Activated CD8-positive, alpha-beta T cell treated with anti-CD3 and anti-CD28 coated beads for 36 hours (primary cell): Measurements from ENCODE around the gene PDE8B. TPM values are rescaled to one million over a fixed set of nuclear protein-coding genes. Genes with fewer than 3 reads are reported as not detected.

Experiments used
- ATAC-seq: fragments of 200-7000 bp; cut with Tn5 transposase; one replicate; pipeline ENCODE4 v1.10.0; 2021; ENCODE audit warnings: mild to moderate bottlenecking, moderate library complexity
- CTCF ChIA-PET: fragments of 350-600 bp; sonication (Branson Sonifier 250); formaldehyde crosslinking; loops from one replicate; lab custom pipeline; 2021; ENCODE audit warnings: antibody characterized with exemption; lab: Charles Lee
- POLR2A ChIA-PET: fragments of 350-600 bp; sonication (Branson Sonifier 250); formaldehyde crosslinking; loops from one replicate; lab custom pipeline; 2021; ENCODE audit warnings: antibody characterized with exemption; lab: Charles Lee
- DNase-seq: peaks from one replicate; pipeline ENCODE4 v3.0.0-alpha.2; 2020
- H3K27ac Mint-ChIP-seq: one replicate; pipeline ENCODE4 v1.8.0; 2021; ENCODE audit warnings: mild to moderate bottlenecking, mixed read lengths
- H3K27me3 Mint-ChIP-seq: one replicate; pipeline ENCODE4 v1.8.0; 2021; ENCODE audit warnings: mixed read lengths
- H3K36me3 Mint-ChIP-seq: one replicate; pipeline ENCODE4 v1.8.0; 2021; ENCODE audit warnings: low read depth, mixed read lengths
- H3K4me1 Mint-ChIP-seq: one replicate; pipeline ENCODE4 v1.8.0; 2021; ENCODE audit warnings: low read depth, mixed read lengths
- H3K4me3 Mint-ChIP-seq: one replicate; pipeline ENCODE4 v1.8.0; 2021; ENCODE audit warnings: mild to moderate bottlenecking, moderate library complexity, mixed read lengths
- H3K9me3 Mint-ChIP-seq: one replicate; pipeline ENCODE4 v1.8.0; 2021; ENCODE audit warnings: mixed read lengths
- intact Hi-C: fragments of 100-400 bp; cut with micrococcal nuclease; formaldehyde crosslinking; loops from one replicate; pipeline ENCODE4 v1.10.0; 2022
- total RNA-seq, 2 experiments: library from RNA; stranded (reverse); gene quantifications; one replicate each; pipeline ENCODE4 v1.2.3, GENCODE V29; 2021
- TF ChIP-seq, protein P1 (sequence below): fragments of 200-600 bp; IDR thresholded peaks from one replicate; pipeline ENCODE4 v1.8.0; 2022; ENCODE audit warnings: antibody characterized with exemption, mild to moderate bottlenecking

The PDE8B gene
- total RNA-seq, 2 experiments from 2014 or later: 0.47 TPM; not detected in 1

DNA sequence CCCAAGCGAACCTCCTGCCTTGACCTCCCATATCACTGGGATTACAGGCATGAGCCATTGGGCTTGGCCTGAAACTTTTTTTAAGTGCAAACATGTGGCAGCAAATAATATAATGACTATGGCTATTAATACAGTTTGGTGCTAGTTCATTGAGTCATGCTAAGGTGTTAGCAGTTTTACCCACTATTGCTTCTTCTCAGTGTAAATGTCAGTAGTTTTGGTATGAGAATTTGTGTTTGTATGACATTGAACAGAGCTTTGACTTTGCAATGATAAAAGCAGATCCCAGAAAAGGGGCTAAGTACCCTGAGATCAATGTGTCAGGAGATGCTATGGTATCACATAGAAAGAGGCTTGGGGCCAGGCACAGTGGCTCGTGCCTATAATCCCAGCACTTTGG lies 214.4 kb downstream of the PDE8B start:
- H3K36me3 Mint-ChIP-seq: peaks cover 3% of the 10 kb centered on the region
- peaks cover 3% of the 10 kb centered on the region for H3K4me1 Mint-ChIP-seq
- H3K27me3 Mint-ChIP-seq: no peaks in the 10 kb centered on the region
- no peak for DNase-seq
- no peaks in the 10 kb centered on the region for H3K9me3 Mint-ChIP-seq
- TF ChIP-seq, protein P1, sequence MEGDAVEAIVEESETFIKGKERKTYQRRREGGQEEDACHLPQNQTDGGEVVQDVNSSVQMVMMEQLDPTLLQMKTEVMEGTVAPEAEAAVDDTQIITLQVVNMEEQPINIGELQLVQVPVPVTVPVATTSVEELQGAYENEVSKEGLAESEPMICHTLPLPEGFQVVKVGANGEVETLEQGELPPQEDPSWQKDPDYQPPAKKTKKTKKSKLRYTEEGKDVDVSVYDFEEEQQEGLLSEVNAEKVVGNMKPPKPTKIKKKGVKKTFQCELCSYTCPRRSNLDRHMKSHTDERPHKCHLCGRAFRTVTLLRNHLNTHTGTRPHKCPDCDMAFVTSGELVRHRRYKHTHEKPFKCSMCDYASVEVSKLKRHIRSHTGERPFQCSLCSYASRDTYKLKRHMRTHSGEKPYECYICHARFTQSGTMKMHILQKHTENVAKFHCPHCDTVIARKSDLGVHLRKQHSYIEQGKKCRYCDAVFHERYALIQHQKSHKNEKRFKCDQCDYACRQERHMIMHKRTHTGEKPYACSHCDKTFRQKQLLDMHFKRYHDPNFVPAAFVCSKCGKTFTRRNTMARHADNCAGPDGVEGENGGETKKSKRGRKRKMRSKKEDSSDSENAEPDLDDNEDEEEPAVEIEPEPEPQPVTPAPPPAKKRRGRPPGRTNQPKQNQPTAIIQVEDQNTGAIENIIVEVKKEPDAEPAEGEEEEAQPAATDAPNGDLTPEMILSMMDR: no peak
- CTCF ChIA-PET: no interaction called here
- intact Hi-C loops: no loop called here
- H3K4me3 Mint-ChIP-seq: no peak overlapping the region
- H3K27ac Mint-ChIP-seq: no peak overlapping the region
- peak; percentile 39 for ATAC-seq
- POLR2A ChIA-PET: no interaction called here

DNA sequence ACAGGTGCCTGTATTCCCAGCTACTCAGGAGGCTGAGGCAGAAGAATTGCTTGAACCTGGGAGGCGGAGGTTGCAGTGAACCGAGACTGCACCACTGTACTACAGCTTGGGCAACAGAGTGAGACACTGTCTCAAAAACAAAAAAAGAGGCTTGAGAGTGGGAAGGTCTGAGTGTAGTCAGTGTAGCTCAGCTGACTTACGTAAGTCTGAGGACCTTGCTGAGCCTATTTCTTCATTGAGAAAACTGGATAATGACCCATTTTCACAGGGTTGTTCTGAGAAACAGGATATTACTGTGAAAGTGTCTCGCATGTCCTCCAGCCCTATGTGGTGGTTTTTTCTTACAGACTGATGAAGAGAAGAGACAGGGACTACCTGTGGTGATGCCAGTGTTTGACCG lies 214.9 kb downstream of the PDE8B start:
- intact Hi-C loops: no loop called here
- peaks cover 3% of the 10 kb centered on the region for H3K36me3 Mint-ChIP-seq
- no peaks in the 10 kb centered on the region for H3K9me3 Mint-ChIP-seq
- CTCF ChIA-PET: interaction anchor here (1.0 to 1.5 kb wide), 2 partner anchors 12 to 280 kb away, joined by 3 read pairs; no protein-coding TSS in a partner anchor
- ATAC-seq (no peak), DNase-seq (no peak)
- H3K27ac Mint-ChIP-seq: no peak overlapping the region
- no peaks in the 10 kb centered on the region for H3K27me3 Mint-ChIP-seq
- no peak overlapping the region for H3K4me3 Mint-ChIP-seq
- POLR2A ChIA-PET: no interaction called here
- peaks cover 3% of the 10 kb centered on the region for H3K4me1 Mint-ChIP-seq
- TF ChIP-seq, protein P1: no peak

- no peak overlapping the region for H3K4me3 Mint-ChIP-seq
- ATAC-seq (no peak), DNase-seq (no peak)
- POLR2A ChIA-PET: no interaction called here
- CTCF ChIA-PET: interaction anchor here (1.0 to 1.5 kb wide), 3 partner anchors 11 to 281 kb away, joined by 3 to 4 read pairs (median 3); no protein-coding TSS in a partner anchor
- H3K9me3 Mint-ChIP-seq: no peaks in the 10 kb centered on the region
- no peak overlapping the region for H3K27ac Mint-ChIP-seq
- TF ChIP-seq, protein P1: no peak
- intact Hi-C loops: no loop called here
- H3K27me3 Mint-ChIP-seq: no peaks in the 10 kb centered on the region
- H3K36me3 Mint-ChIP-seq: peaks cover 3% of the 10 kb centered on the region
- peaks cover 5% of the 10 kb centered on the region for H3K4me1 Mint-ChIP-seq
Measured at GRCh38 chr5:77425998-77426659, 215.6 kb downstream of the PDE8B start.

GRCh38 chr5:77426670-77427069 lies 216.2 kb downstream of the PDE8B start:
- Mint-ChIP-seq H3K27ac (no peak overlapping the region), H3K9me3 (no peaks in the 10 kb centered on the region), H3K4me3 (no peak overlapping the region), H3K4me1 (peaks cover 9% of the 10 kb centered on the region), H3K36me3 (peaks cover 7% of the 10 kb centered on the region), H3K27me3 (no peaks in the 10 kb centered on the region)
- ATAC-seq (no peak), DNase-seq (no peak)
- CTCF ChIA-PET: interaction anchor here (1.3 to 1.5 kb wide), 2 partner anchors 10 to 19 kb away, joined by 3 to 4 read pairs; no protein-coding TSS in a partner anchor
- POLR2A ChIA-PET: no interaction called here
- TF ChIP-seq, protein P1: no peak
- intact Hi-C loops: no loop called here

- H3K27ac Mint-ChIP-seq: no peak overlapping the region
- peaks cover 9% of the 10 kb centered on the region for H3K36me3 Mint-ChIP-seq
- ATAC-seq (no peak), DNase-seq (no peak)
- ChIA-PET CTCF (interaction anchor here (1.3 kb wide), 1 partner anchor 8 kb away, joined by 3 read pairs; no protein-coding TSS in a partner anchor), POLR2A (no interaction called here)
- intact Hi-C loops: no loop called here
- no peaks in the 10 kb centered on the region for H3K27me3 Mint-ChIP-seq
- no peaks in the 10 kb centered on the region for H3K9me3 Mint-ChIP-seq
- TF ChIP-seq, protein P1: no peak
- no peak overlapping the region for H3K4me3 Mint-ChIP-seq
- peaks cover 9% of the 10 kb centered on the region for H3K4me1 Mint-ChIP-seq
Measured at GRCh38 chr5:77427998-77428397, 217.5 kb downstream of the PDE8B start.
